ENCODE data around the gene USHBP1. TPM values are rescaled to one million over a fixed set of nuclear protein-coding genes. Genes with fewer than 3 reads are reported as not detected.
A peak's percentile ranks its signal among the peaks of the same experiment; 100 is the strongest.

Gene USHBP1
- total RNA-seq, 1 donor from 2014 or later: 0.28 TPM

- no peaks in the 10 kb centered on the region for H4K20me1 ChIP-seq (ENCODE audit: low read depth)
- peak overlapping the region; percentile 87 for H2AFZ ChIP-seq (replicated peaks)
- H3K27me3 Mint-ChIP-seq (ENCODE audit: insufficient read depth, low read depth): peaks cover 10% of the 10 kb centered on the region
- H3K4me2 ChIP-seq: no peak overlapping the region
- H3K4me3 ChIP-seq: no peak overlapping the region
- peaks cover 29% of the 10 kb centered on the region for H3K4me1 Mint-ChIP-seq
- H3K9me3 Mint-ChIP-seq: no peaks in the 10 kb centered on the region
- H3K9ac ChIP-seq: no peak overlapping the region
- H3K27me3 ChIP-seq: no peaks in the 10 kb centered on the region
- H3K79me2 ChIP-seq (ENCODE audit: low read depth): peaks cover 16% of the 10 kb centered on the region
- TF ChIP-seq EZH2 (IDR thresholded peaks at IDR 0.05): no peak
- TF ChIP-seq CTCF (IDR thresholded peaks at IDR 0.05): no peak
- TF ChIP-seq EZH2phosphoT487 (IDR thresholded peaks at IDR 0.05): no peak
- peaks cover 5% of the 10 kb centered on the region for H3K4me1 ChIP-seq
- H3K27ac Mint-ChIP-seq: peak overlapping the region; percentile 85
- H3K36me3 ChIP-seq: no peaks in the 10 kb centered on the region
- peak overlapping the region; percentile 6 for H3K4me3 Mint-ChIP-seq
- DNase-seq (ENCODE audit: low spot score): no peak
- no peaks in the 10 kb centered on the region for H3K9me3 ChIP-seq (ENCODE audit: low read depth)
- H3K27ac ChIP-seq: no peak overlapping the region
- peaks cover 23% of the 10 kb centered on the region for H3F3A ChIP-seq (ENCODE audit: low read depth)
- H3K36me3 Mint-ChIP-seq: no peaks in the 10 kb centered on the region
These were observed 569 bp downstream of the USHBP1 start for GRCh38 chr19:17263712-17264640.

GRCh38 chr19:17262557-17262956, 2.0 kb downstream of the USHBP1 start:
- no peak for DNase-seq (ENCODE audit: low spot score)
- Histone ChIP-seq H3K36me3 (no peaks in the 10 kb centered on the region), H3K27me3 (no peaks in the 10 kb centered on the region), H3K9me3 (ENCODE audit: low read depth) (no peaks in the 10 kb centered on the region), H3F3A (ENCODE audit: low read depth) (peaks cover 20% of the 10 kb centered on the region), H4K20me1 (ENCODE audit: low read depth) (no peaks in the 10 kb centered on the region), H3K27ac (no peak overlapping the region), H3K4me2 (no peak overlapping the region), H3K4me1 (no peaks in the 10 kb centered on the region), H3K9ac (no peak overlapping the region), H3K79me2 (ENCODE audit: low read depth) (peaks cover 2% of the 10 kb centered on the region), H2AFZ (replicated peaks) (no peak overlapping the region), H3K4me3 (no peak overlapping the region)
- Mint-ChIP-seq H3K27me3 (ENCODE audit: insufficient read depth, low read depth) (peaks cover 10% of the 10 kb centered on the region), H3K36me3 (no peaks in the 10 kb centered on the region), H3K27ac (peak overlapping the region; percentile 82), H3K4me1 (peaks cover 23% of the 10 kb centered on the region), H3K9me3 (no peaks in the 10 kb centered on the region), H3K4me3 (peak overlapping the region; percentile 33)
- no peak for TF ChIP-seq EZH2 (IDR thresholded peaks at IDR 0.05)
- no peak for TF ChIP-seq EZH2phosphoT487 (IDR thresholded peaks at IDR 0.05)
- TF ChIP-seq CTCF (IDR thresholded peaks at IDR 0.05): no peak

GRCh38 chr19:17260842-17261325, 3.7 kb downstream of the USHBP1 start:
- peak; percentile 89 for DNase-seq (ENCODE audit: low spot score)
- TF ChIP-seq CTCF (IDR thresholded peaks at IDR 0.05) (peak; percentile 90), EZH2 (IDR thresholded peaks at IDR 0.05) (no peak)
- no peaks in the 10 kb centered on the region for H3K36me3 ChIP-seq
- Mint-ChIP-seq H3K4me3 (peak overlapping the region; percentile 0), H3K27ac (no peak overlapping the region), H3K4me1 (peaks cover 18% of the 10 kb centered on the region), H3K9me3 (no peaks in the 10 kb centered on the region), H3K27me3 (ENCODE audit: insufficient read depth, low read depth) (peaks cover 12% of the 10 kb centered on the region), H3K36me3 (no peaks in the 10 kb centered on the region)
- no peaks in the 10 kb centered on the region for H3K9me3 ChIP-seq (ENCODE audit: low read depth)
- H3K79me2 ChIP-seq (ENCODE audit: low read depth): no peaks in the 10 kb centered on the region
- H3F3A ChIP-seq (ENCODE audit: low read depth): peaks cover 9% of the 10 kb centered on the region
- H3K9ac ChIP-seq: no peak overlapping the region
- H3K4me2 ChIP-seq: no peak overlapping the region
- no peaks in the 10 kb centered on the region for H3K4me1 ChIP-seq
- H4K20me1 ChIP-seq (ENCODE audit: low read depth): no peaks in the 10 kb centered on the region
- no peaks in the 10 kb centered on the region for H3K27me3 ChIP-seq
- no peak overlapping the region for H3K27ac ChIP-seq
- no peak overlapping the region for H3K4me3 ChIP-seq
- peak overlapping the region; percentile 13 for H2AFZ ChIP-seq (replicated peaks)
